HCT116 (cell line): Measurements from ENCODE around the gene GALNT2. TPM values are rescaled to one million over a fixed set of nuclear protein-coding genes. Genes with fewer than 3 reads are reported as not detected.

Source experiments
- ATAC-seq: fragments of 200-7000 bp; cut with Tn5 transposase; 2 replicates; pipeline ENCODE4 v1.9.1; 2020; ENCODE audit warnings: mild to moderate bottlenecking, moderate library complexity
- BruUV-seq: library from RNA; stranded (reverse); fragments of 400-500 nt; replicated peaks from 2 replicates; lab custom pipeline; 2021; lab: Mats Ljungman, UMichigan
- CTCF ChIA-PET: fragments of 300-600 bp; sonication (Branson Sonifier 250); formaldehyde crosslinking; loops from one replicate; lab custom pipeline; 2021; ENCODE audit warnings: antibody characterized with exemption; lab: Charles Lee
- POLR2A ChIA-PET: fragments of 300-600, 350-600 bp; sonication (Branson Sonifier 250); formaldehyde crosslinking; loops from one replicate; lab custom pipeline; 2021; ENCODE audit warnings: antibody characterized with exemption; lab: Charles Lee
- RAD21 ChIA-PET, 2 experiments: fragments of 300-600 bp; sonication (Branson Sonifier 250); formaldehyde crosslinking; loops; one replicate each; lab custom pipeline; 2023; ENCODE audit warnings: low total read pairs in 2 of 2; ENCODE audit not compliant: uncharacterized antibody in 2 of 2, unreplicated experiment in 2 of 2, low non-redundant PET in 1 of 2; lab: Charles Lee
- DNase-seq: peaks from one replicate; pipeline ENCODE4 v3.0.0-alpha.2; 2010; ENCODE audit warnings: low read depth, low spot score
- H2AFZ ChIP-seq: fragments of 200-600 bp; shearing (Covaris generic), sonication (generic); 2 replicates; pipeline ENCODE4 v1.6.1; 2017; ENCODE audit warnings: low read depth, mixed run types, mixed read lengths, antibody characterized with exemption, low read length; ENCODE audit not compliant: poor library complexity, severe bottlenecking
- H3K27ac ChIP-seq: 2 replicates; pipeline ENCODE4 v1.5.1; 2012; ENCODE audit warnings: low read depth, low read length
- H3K27me3 ChIP-seq: fragments of 200-600 bp; sonication (generic); 2 replicates; pipeline ENCODE4 v1.6.1; 2016; ENCODE audit warnings: mixed run types, low read length, mixed read lengths; ENCODE audit not compliant: insufficient read depth
- H3K36me3 ChIP-seq, 2 experiments: fragments of 200-500 bp in 1 of 2; fragments of 200-600 bp in 1 of 2; sonication (Bioruptor generic) in 1 of 2; sonication (generic) in 1 of 2; 2 replicates each; pipeline versions ENCODE4 v1.5.1 to v1.6.1; 2014 to 2016; ENCODE audit warnings: low read length in 2 of 2, inconsistent platforms in 1 of 2, mixed read lengths in 1 of 2, mixed run types in 1 of 2; ENCODE audit not compliant: insufficient read depth in 2 of 2, control insufficient read depth in 1 of 2
- H3K4me1 ChIP-seq, 2 experiments: fragments of 200-600 bp in 1 of 2; sonication (generic) in 1 of 2; 2 replicates each; pipeline versions ENCODE4 v1.5.1 to v1.6.1; 2012 to 2017; ENCODE audit warnings: low read length in 2 of 2, inconsistent platforms in 1 of 2, mild to moderate bottlenecking in 1 of 2, mixed read lengths in 1 of 2, mixed run types in 1 of 2, moderate library complexity in 1 of 2; ENCODE audit not compliant: insufficient read depth in 2 of 2, control insufficient read depth in 1 of 2
- H3K4me2 ChIP-seq: fragments of 200-600 bp; sonication (generic); 2 replicates; pipeline ENCODE4 v1.6.1; 2017; ENCODE audit warnings: mixed run types, low read length, mixed read lengths
- H3K4me3 ChIP-seq, 2 experiments: fragments of 200-600 bp in 1 of 2; sonication (generic) in 1 of 2; replicated peaks in 1 of 2; 2 replicates each; pipeline ENCODE4 v1.5.1; 2011 to 2016; ENCODE audit warnings: low read length in 2 of 2, control low read depth in 1 of 2, low read depth in 1 of 2, mild to moderate bottlenecking in 1 of 2, mixed read lengths in 1 of 2, mixed run types in 1 of 2
- H3K79me2 ChIP-seq: fragments of 200-600 bp; sonication (generic); 2 replicates; pipeline ENCODE4 v1.6.1; 2017; ENCODE audit warnings: mild to moderate bottlenecking, mixed run types, low read length, moderate library complexity, mixed read lengths; ENCODE audit not compliant: insufficient read depth
- H3K9ac ChIP-seq: fragments of 200-600 bp; sonication (generic); 2 replicates; pipeline ENCODE4 v1.6.1; 2016; ENCODE audit warnings: low read length, mixed read lengths
- H3K9me2 ChIP-seq: fragments of 200-600 bp; sonication (generic), shearing (Covaris generic); 2 replicates; pipeline ENCODE4 v1.6.1; 2017; ENCODE audit warnings: mixed run types, mild to moderate bottlenecking, moderate library complexity; ENCODE audit not compliant: insufficient read depth
- H3K9me3 ChIP-seq, 2 experiments: fragments of 200-500 bp in 1 of 2; fragments of 200-600 bp in 1 of 2; sonication (Bioruptor generic) in 1 of 2; sonication (generic) in 1 of 2; 2 replicates each; pipeline ENCODE4 v1.6.1; 2014 to 2017; ENCODE audit warnings: low read length in 2 of 2, mixed read lengths in 2 of 2, inconsistent platforms in 1 of 2, low read depth in 1 of 2, mild to moderate bottlenecking in 1 of 2, mixed run types in 1 of 2, moderate library complexity in 1 of 2; ENCODE audit not compliant: control insufficient read depth in 1 of 2, insufficient read depth in 1 of 2
- H4K20me1 ChIP-seq: fragments of 200-600 bp; sonication (generic), shearing (Covaris generic); 2 replicates; pipeline ENCODE4 v1.6.1; 2017; ENCODE audit warnings: mixed run types, mild to moderate bottlenecking, moderate library complexity; ENCODE audit not compliant: insufficient read depth
- ELF1 ChIP-seq: IDR thresholded peaks from 2 replicates; pipeline ENCODE4 v1.6.1; 2012; ENCODE audit warnings: low read depth, borderline replicate concordance
- EZH2 ChIP-seq: fragments of 200-600 bp; sonication (generic); IDR thresholded peaks from 2 replicates; pipeline ENCODE4 v1.6.1; 2017; ENCODE audit warnings: antibody characterized with exemption, mixed run types
- SIN3A ChIP-seq: IDR thresholded peaks from 2 replicates; pipeline ENCODE4 v1.6.1; 2012; ENCODE audit warnings: low read depth
- intact Hi-C: fragments of 100-400 bp; cut with micrococcal nuclease; formaldehyde crosslinking; loops from 2 replicates; pipeline ENCODE4 v1.10.0; 2022
- total RNA-seq: library from RNA; stranded (reverse); gene quantifications from one replicate; pipeline ENCODE4 v1.2.1, GENCODE V29; 2021; ENCODE audit not compliant: unreplicated experiment

GALNT2 gene
- total RNA-seq, 1 experiment from 2014 or later = 40.8 TPM

GRCh38 chr1:230112131-230112701 is 45.2 kb downstream of the GALNT2 start:
- Histone ChIP-seq H3K9me3 (no peaks in the 10 kb centered on the region), H3K4me3 (no peak overlapping the region), H2AFZ (no peak overlapping the region), H3K79me2 (no peaks in the 10 kb centered on the region), H3K9me2 (no peaks in the 10 kb centered on the region), H3K36me3 (no peaks in the 10 kb centered on the region), H3K27me3 (no peaks in the 10 kb centered on the region), H4K20me1 (no peaks in the 10 kb centered on the region), H3K27ac (no peak overlapping the region), H3K4me2 (no peak overlapping the region), H3K4me1 (no peaks in the 10 kb centered on the region), H3K9ac (no peak overlapping the region)
- no TSS peak for BruUV-seq
- no peak for ATAC-seq
- ChIA-PET POLR2A (no interaction called here), RAD21 (no interaction called here), CTCF (no interaction called here)
- intact Hi-C loops = no loop called here
- TF ChIP-seq ELF1 (no peak), SIN3A (no peak)
- DNase-seq = no peak

GRCh38 chr1:230112782-230113181 is 45.7 kb downstream of the GALNT2 start:
- Histone ChIP-seq H3K27me3 (no peaks in the 10 kb centered on the region), H3K4me1 (no peaks in the 10 kb centered on the region), H4K20me1 (no peaks in the 10 kb centered on the region), H3K9me2 (no peaks in the 10 kb centered on the region), H3K79me2 (no peaks in the 10 kb centered on the region), H2AFZ (no peak overlapping the region), H3K9me3 (no peaks in the 10 kb centered on the region), H3K4me3 (no peak overlapping the region), H3K36me3 (no peaks in the 10 kb centered on the region), H3K4me2 (no peak overlapping the region), H3K27ac (no peak overlapping the region), H3K9ac (no peak overlapping the region)
- no peak for ATAC-seq
- no peak for TF ChIP-seq EZH2
- ChIA-PET CTCF (no interaction called here), POLR2A (no interaction called here), RAD21 (no interaction called here)
- BruUV-seq = no TSS peak
- no peak for DNase-seq
- intact Hi-C loops = no loop called here
